PC-9 (cell line): ENCODE data around the gene EP400.

Source experiments
- EZH2 ChIP-seq: fragments of 200-600 bp; sonication (generic); IDR thresholded peaks from 2 replicates; pipeline ENCODE4 v1.8.0; 2017; ENCODE audit warnings: antibody characterized with exemption, low read depth
- TF ChIP-seq, protein P1 (sequence below): fragments of 200-600 bp; sonication (generic); conservative IDR thresholded peaks from 2 replicates; pipeline ENCODE4 v1.6.1; 2017; ENCODE audit warnings: mixed run types, antibody characterized with exemption, mild to moderate bottlenecking, moderate library complexity

DNA sequence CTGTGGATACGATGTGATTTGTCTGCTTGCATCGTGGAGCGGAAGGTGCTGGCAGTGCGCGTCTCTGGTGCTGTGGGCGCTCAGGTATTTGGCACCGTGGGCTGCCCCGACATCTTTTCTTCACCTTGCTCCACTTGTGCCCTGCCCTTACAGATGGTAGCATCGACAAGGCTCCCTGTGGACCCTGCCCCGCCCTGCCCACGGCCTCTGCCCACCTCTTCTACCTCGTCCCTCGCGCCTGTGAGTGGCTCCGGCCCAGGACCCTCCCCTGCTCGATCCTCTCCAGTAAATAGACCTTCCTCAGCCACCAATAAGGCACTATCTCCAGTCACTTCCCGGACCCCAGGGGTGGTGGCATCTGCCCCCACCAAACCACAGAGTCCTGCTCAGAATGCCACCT, 36.6 kb downstream of the EP400 start:
- TF ChIP-seq, protein P1, sequence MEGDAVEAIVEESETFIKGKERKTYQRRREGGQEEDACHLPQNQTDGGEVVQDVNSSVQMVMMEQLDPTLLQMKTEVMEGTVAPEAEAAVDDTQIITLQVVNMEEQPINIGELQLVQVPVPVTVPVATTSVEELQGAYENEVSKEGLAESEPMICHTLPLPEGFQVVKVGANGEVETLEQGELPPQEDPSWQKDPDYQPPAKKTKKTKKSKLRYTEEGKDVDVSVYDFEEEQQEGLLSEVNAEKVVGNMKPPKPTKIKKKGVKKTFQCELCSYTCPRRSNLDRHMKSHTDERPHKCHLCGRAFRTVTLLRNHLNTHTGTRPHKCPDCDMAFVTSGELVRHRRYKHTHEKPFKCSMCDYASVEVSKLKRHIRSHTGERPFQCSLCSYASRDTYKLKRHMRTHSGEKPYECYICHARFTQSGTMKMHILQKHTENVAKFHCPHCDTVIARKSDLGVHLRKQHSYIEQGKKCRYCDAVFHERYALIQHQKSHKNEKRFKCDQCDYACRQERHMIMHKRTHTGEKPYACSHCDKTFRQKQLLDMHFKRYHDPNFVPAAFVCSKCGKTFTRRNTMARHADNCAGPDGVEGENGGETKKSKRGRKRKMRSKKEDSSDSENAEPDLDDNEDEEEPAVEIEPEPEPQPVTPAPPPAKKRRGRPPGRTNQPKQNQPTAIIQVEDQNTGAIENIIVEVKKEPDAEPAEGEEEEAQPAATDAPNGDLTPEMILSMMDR: no peak
- no peak for TF ChIP-seq EZH2
